Activated CD8-positive, alpha-beta memory T cell treated with anti-CD3 and anti-CD28 coated beads for 48 hours (primary cell): Measurements from ENCODE around the gene PRDM10.

ENCODE experiments used
- DNase-seq, 3 experiments: peaks; one replicate each; pipeline ENCODE4 v3.0.0-alpha.2; 2020; ENCODE audit warnings: low read depth in 2 of 3, low spot score in 2 of 3

Gene PRDM10

GRCh38 chr11:129948926-129949466 is 53.6 kb downstream of the PRDM10 start:
- DNase-seq = no peak

GRCh38 chr11:129947474-129947873 is 55.2 kb downstream of the PRDM10 start:
- DNase-seq = no peak

DNA sequence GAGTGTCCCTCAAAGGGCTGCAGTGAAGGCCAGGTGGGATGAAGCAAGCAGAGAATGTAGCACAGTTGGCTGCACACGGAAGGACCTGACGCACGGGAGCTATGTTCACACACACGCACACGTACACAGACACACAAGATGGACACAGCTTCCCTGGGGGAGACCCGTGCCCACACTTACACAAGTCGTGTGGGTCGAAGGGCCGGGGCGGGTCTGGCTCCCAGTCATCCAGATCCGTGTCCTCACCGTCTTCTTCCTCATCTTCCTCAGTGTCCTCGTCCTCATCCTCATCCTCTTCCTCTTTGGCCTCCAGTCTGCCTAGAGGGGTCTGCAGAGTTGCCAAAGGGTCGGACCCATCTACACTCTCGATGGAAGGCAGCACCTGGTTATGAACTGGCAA is 55.7 kb downstream of the PRDM10 start:
- no peak for DNase-seq

DNA sequence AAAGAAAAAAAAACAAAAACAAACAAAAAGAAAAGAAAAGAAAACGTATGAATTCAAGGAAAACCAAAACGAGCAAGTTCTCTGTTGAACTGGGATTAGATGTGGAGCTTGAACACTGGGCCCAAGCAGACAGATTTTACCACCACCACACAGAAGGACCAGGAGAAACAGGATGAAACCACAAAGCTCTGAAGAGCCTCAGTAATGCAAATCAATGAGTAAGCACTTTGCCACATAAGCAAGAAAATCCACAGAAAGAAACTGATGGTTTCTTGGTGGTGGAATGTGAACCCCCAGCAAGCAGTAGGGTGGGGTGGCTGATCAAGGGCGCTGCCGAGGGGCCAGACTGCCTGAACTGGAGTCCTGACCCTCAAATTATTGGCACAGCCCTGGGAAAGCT is 56.4 kb downstream of the PRDM10 start:
- no peak for DNase-seq

DNA sequence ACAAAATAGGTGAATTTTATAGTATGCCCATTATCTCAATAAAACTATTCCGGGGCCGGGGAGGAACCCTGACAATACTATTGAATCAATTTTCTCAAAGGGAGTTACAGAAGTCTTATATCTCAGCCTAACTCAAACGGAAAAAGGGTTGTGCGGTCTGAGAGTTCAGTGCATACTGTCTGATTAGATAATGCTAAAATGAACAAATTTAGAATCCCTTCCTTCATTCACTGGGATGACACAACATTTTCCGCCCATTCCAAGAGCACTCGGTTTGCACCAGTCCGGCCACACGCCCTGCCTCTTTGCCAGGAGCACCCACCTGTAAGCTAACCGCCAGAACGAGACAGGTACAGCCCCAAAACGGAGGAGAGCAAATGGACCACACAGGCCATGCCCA is 57.3 kb downstream of the PRDM10 start:
- no peak for DNase-seq

DNA sequence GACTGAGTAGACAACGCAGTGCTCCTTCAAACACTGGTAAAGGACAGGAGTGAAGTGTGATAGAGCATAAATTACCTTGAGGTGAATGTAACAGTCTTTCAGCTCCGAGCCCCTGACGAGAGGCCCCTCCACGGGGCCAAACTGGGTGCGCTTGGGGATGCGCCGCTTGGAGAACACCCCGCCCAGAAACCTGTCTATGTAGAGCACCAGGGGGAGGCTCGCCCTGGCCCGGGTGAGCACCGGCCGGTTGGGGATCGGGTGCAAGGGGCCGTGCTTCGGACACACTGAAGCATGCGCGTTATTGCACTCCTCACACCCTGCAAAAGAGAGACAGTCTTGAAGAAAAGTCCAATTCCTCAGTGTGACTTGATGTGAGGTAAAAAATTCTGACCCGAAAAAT is 57.9 kb downstream of the PRDM10 start:
- DNase-seq = no peak

GRCh38 chr11:129943036-129943435 is 59.6 kb downstream of the PRDM10 start:
- DNase-seq = no peak

- DNase-seq = no peak
These were observed 63.1 kb downstream of the PRDM10 start for GRCh38 chr11:129939510-129939909.

- DNase-seq = no peak
These were observed 63.9 kb downstream of the PRDM10 start for GRCh38 chr11:129938764-129939163.

- no peak for DNase-seq
These were observed 64.9 kb downstream of the PRDM10 start for GRCh38 chr11:129937592-129938238.

GRCh38 chr11:129935723-129936122 is 66.9 kb downstream of the PRDM10 start:
- DNase-seq = no peak

DNA sequence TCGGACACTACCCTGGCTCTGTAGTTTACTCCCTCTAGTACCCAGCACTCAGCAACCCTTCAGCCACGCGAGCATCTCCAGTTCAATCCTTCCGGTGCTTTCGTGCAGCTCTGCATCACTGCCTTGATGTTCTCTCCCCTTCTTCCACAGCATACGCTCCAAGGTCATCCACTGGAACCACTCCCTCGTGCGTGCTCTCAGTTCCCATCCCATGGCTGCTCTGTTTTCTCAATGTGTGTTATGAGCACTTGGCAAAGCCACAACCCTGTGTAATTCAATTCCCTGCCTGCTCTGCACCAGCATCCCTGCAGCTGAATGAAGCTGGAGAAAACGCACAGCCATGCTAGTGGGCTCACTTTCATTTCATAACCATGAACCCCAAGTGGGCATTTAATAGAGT is 68.7 kb downstream of the PRDM10 start:
- no peak for DNase-seq

DNA sequence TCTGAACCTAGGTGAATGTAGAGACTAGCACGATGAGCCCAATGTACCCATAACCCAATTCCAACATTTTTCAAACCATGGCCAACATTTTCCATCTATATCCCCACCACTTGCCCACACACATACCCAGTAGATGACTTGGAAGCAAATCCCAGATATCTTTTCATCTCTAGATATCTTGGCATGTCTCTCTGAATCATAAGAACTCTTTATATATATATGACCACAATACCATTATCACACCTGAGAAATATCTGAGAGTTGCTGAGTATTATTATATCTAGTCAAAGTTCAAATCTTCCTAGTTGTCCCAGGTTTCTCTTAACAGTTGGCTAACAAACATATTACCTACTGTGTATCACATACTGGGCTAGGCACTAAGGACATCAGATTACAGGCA is 69.4 kb downstream of the PRDM10 start:
- DNase-seq = no peak

DNA sequence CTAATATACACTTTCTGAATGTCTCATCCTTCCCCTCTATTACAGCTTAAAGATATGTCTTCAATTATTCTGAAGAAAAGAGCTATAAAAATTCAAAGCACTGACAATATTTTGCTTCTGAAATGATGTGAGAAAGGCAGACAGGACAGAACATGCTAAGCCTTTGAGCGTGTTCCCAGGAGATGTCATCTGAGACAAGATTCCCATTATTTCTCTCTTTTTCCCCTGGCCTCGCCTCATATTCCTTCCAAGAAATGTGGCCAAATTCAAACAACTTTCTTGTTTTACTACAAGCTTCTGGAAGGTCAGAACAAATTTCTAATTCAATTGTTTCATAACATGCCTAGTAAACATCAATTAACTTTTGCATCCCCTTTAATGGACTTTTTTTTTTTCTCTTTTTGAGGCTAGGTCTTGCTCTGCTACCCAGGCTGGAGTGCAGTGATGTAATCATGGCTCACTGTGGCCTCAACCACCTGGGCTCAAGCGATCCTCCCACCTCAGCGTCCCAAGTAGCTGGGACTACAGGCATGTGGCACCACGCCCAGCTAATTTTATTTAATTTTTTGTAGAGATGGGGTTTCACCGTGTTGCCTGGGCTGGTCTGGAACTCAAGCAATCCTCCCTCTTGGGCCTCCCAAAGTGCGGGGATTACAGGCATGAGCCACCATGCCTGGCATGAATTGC is 70.1 kb downstream of the PRDM10 start:
- no peak for DNase-seq

DNA sequence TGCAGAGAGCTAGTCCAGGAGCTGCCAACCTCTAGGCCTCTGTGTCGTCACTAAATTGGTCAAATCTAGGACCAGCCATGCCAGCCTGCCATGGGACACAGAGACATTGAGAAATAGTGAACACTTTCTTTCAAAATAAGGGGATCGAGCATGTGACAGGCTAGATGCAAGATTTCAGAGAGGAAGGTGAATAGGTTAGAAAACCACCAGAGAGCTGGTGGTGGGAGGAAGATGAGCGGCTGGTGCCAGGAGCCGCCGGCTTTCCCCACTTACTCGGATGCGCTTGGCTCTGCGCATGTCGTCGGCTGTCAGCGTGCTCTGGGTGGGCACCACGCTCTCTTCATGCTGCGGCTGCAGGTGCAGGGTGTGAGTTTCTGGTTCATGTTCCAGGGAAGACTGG is 71.9 kb downstream of the PRDM10 start:
- no peak for DNase-seq

DNA sequence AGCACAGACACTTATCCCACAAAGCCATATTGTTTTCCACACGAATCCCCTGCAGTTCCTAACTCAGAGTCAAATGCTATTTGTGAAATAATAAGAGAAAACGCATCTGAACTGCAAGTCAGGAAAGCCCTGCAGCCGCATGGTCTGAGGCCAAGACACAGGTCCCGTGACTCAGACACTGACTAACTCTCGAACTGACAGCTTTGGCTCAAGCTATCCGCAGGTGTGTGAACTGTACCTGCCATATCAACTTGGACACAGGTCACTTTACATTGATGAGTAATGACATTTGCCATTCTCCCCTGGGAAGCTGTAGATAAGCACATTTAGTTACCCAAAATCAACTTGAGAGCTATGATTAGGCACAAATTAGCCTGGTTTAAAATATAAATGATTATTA is 72.3 kb downstream of the PRDM10 start:
- DNase-seq = no peak

DNA sequence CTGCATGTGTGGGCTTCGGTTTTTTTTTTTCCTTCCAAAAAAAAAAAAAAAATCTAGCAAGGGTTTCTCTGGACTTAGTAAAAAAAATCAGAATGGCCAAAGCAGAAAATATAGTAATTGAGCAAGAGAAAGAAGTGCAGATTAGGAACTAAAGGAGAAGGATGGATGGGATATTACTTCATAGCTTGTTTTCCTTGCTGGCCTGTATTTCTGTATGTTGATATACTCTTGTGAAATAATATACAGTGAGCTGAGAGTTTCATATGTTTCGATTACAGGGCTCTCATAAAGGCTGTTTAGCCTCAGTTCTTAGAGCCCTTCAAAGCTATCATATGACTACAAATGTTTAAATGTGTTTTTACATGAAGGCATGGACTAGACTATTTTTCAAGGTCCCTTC is 72.9 kb downstream of the PRDM10 start:
- DNase-seq = no peak

- no peak for DNase-seq
These were observed 73.5 kb downstream of the PRDM10 start for GRCh38 chr11:129928923-129929692.

- no peak for DNase-seq
These were observed 80.0 kb downstream of the PRDM10 start for GRCh38 chr11:129922674-129923073.

GRCh38 chr11:129918361-129918760 is 84.3 kb downstream of the PRDM10 start:
- DNase-seq = no peak

- DNase-seq = no peak
These were observed 85.4 kb downstream of the PRDM10 start for GRCh38 chr11:129917231-129917630.

- no peak for DNase-seq
These were observed 91.3 kb downstream of the PRDM10 start for GRCh38 chr11:129911298-129911697.
